CD4-positive, alpha-beta T cell (primary cell): Measurements from ENCODE around the gene EMILIN1. TPM values are rescaled to one million over a fixed set of nuclear protein-coding genes. Genes with fewer than 3 reads are reported as not detected.

Source experiments
- ATAC-seq: fragments of 200-7000 bp; cut with Tn5 transposase; one replicate; pipeline ENCODE4 v1.10.0; 2022; ENCODE audit warnings: mild to moderate bottlenecking; ENCODE audit not compliant: poor library complexity
- CTCF ChIA-PET: fragments of 350-600 bp; sonication (Branson Sonifier 250); formaldehyde crosslinking; loops from one replicate; lab custom pipeline; 2021; ENCODE audit warnings: antibody characterized with exemption, inconsistent platforms; lab: Charles Lee
- POLR2A ChIA-PET: fragments of 350-600 bp; sonication (Branson Sonifier 250); formaldehyde crosslinking; loops from one replicate; lab custom pipeline; 2021; ENCODE audit warnings: antibody characterized with exemption, inconsistent platforms; lab: Charles Lee
- DNase-seq, 14 experiments: peaks; one replicate each; pipeline ENCODE4 v3.0.0-alpha.2; 2013 to 2020; ENCODE audit warnings: mixed read lengths in 2 of 14
- H3K27ac ChIP-seq, 2 donors: one replicate each; pipeline versions ENCODE4 v1.5.1 to v1.7.0; 2013; ENCODE audit warnings: low read length in 2 of 2, low read depth in 1 of 2, mild to moderate bottlenecking in 1 of 2
- H3K27me3 ChIP-seq, 2 experiments: 1 replicate in 1 of 2; 2 replicates in 1 of 2; pipeline versions ENCODE4 v1.6.1 to v1.7.0; 2013; ENCODE audit warnings: low read length in 2 of 2, control low read depth in 1 of 2, mild to moderate bottlenecking in 1 of 2, moderate library complexity in 1 of 2; ENCODE audit not compliant: insufficient read depth in 2 of 2, control insufficient read depth in 1 of 2
- H3K36me3 ChIP-seq: one replicate; pipeline ENCODE4 v1.6.1; 2013; ENCODE audit warnings: low read length, control low read depth; ENCODE audit not compliant: insufficient read depth
- H3K4me1 ChIP-seq: one replicate; pipeline ENCODE4 v1.6.1; 2013; ENCODE audit warnings: low read length, control low read depth; ENCODE audit not compliant: insufficient read depth
- H3K4me3 ChIP-seq: one replicate; pipeline ENCODE4 v1.5.1; 2013; ENCODE audit warnings: mild to moderate bottlenecking, low read length, moderate library complexity
- H3K9me3 ChIP-seq, 2 experiments: 1 replicate in 1 of 2; 2 replicates in 1 of 2; pipeline versions ENCODE4 v1.6.1 to v1.7.0; 2013; ENCODE audit warnings: low read length in 2 of 2, mild to moderate bottlenecking in 2 of 2, control low read depth in 1 of 2, moderate library complexity in 1 of 2; ENCODE audit not compliant: control insufficient read depth in 1 of 2, insufficient read depth in 1 of 2
- H3K27ac Mint-ChIP-seq: one replicate; pipeline ENCODE4 v1.8.0; 2020; ENCODE audit warnings: mixed read lengths
- H3K27me3 Mint-ChIP-seq: one replicate; pipeline ENCODE4 v1.8.0; 2021; ENCODE audit warnings: mixed read lengths
- H3K36me3 Mint-ChIP-seq: one replicate; pipeline ENCODE4 v1.8.0; 2021; ENCODE audit warnings: low read depth, mixed read lengths
- H3K4me1 Mint-ChIP-seq: one replicate; pipeline ENCODE4 v1.8.0; 2021; ENCODE audit warnings: low read depth, mixed read lengths
- H3K4me3 Mint-ChIP-seq: one replicate; pipeline ENCODE4 v1.8.0; 2020; ENCODE audit warnings: mild to moderate bottlenecking, mixed read lengths
- H3K9me3 Mint-ChIP-seq: one replicate; pipeline ENCODE4 v1.8.0; 2020; ENCODE audit warnings: mixed read lengths
- CTCF ChIP-seq: fragments of 200-600 bp; IDR thresholded peaks from one replicate; pipeline ENCODE4 v1.8.0; 2022; ENCODE audit warnings: antibody characterized with exemption, mild to moderate bottlenecking
- intact Hi-C, 2 experiments: fragments of 100-400 bp; cut with DNase I in 1 of 2; cut with micrococcal nuclease in 1 of 2; formaldehyde crosslinking; loops; one replicate each; pipeline versions ENCODE4 v1.15.1 to v1.9.0; 2023 to 2025; cut with DNase I, micrococcal nuclease
- total RNA-seq, 174 experiments: library from RNA in 2 of 174; stranded (reverse) in 2 of 174; gene quantifications; one replicate each; pipeline ENCODE4 v1.2.3 and lab custom pipeline; 2021 to 2026

EMILIN1 gene
- total RNA-seq, 2 experiments from 2014 or later: 0.14 to 0.25 TPM

- CTCF ChIA-PET: no interaction called here
- TF ChIP-seq CTCF: no peak
- Mint-ChIP-seq H3K4me3 (no peak overlapping the region), H3K27me3 (no peaks in the 10 kb centered on the region), H3K27ac (no peak overlapping the region), H3K9me3 (no peaks in the 10 kb centered on the region), H3K36me3 (no peaks in the 10 kb centered on the region), H3K4me1 (peaks cover 16% of the 10 kb centered on the region)
- intact Hi-C loops: no loop called here
- Histone ChIP-seq H3K27me3 (no peaks in the 10 kb centered on the region), H3K36me3 (no peaks in the 10 kb centered on the region), H3K27ac (no peak overlapping the region), H3K9me3 (no peaks in the 10 kb centered on the region), H3K4me3 (no peak overlapping the region), H3K4me1 (peaks cover 20% of the 10 kb centered on the region)
- DNase-seq: no peak
- no peak for ATAC-seq
- POLR2A ChIA-PET: no interaction called here
Observed at GRCh38 chr2:27092696-27093429, 14.4 kb downstream of the EMILIN1 start.

- peaks cover 16% of the 10 kb centered on the region for H3K4me1 Mint-ChIP-seq
- CTCF ChIA-PET: interaction anchor here (1.0 kb wide), 1 partner anchor 186 kb away, joined by 7 read pairs; no protein-coding TSS in a partner anchor
- no peak overlapping the region for H3K27ac ChIP-seq
- TF ChIP-seq CTCF: no peak
- H3K9me3 ChIP-seq: no peaks in the 10 kb centered on the region
- peaks cover 2% of the 10 kb centered on the region for H3K36me3 Mint-ChIP-seq
- no peaks in the 10 kb centered on the region for H3K27me3 ChIP-seq
- POLR2A ChIA-PET: no interaction called here
- H3K4me1 ChIP-seq: peaks cover 14% of the 10 kb centered on the region
- no peaks in the 10 kb centered on the region for H3K9me3 Mint-ChIP-seq
- H3K36me3 ChIP-seq: no peaks in the 10 kb centered on the region
- H3K27me3 Mint-ChIP-seq: no peaks in the 10 kb centered on the region
- no peak overlapping the region for H3K4me3 Mint-ChIP-seq
- no peak for ATAC-seq
- intact Hi-C loops: no loop called here
- no peak overlapping the region for H3K27ac Mint-ChIP-seq
- no peak for DNase-seq
- H3K4me3 ChIP-seq: no peak overlapping the region
Observed at GRCh38 chr2:27093430-27094352, 15.3 kb downstream of the EMILIN1 start.

- ATAC-seq (no peak), DNase-seq (no peak)
- H3K9me3 ChIP-seq: no peaks in the 10 kb centered on the region
- no peak overlapping the region for H3K4me3 ChIP-seq
- no peak for TF ChIP-seq CTCF
- no peaks in the 10 kb centered on the region for H3K27me3 Mint-ChIP-seq
- ChIA-PET CTCF (interaction anchor here (1.0 kb wide), 1 partner anchor 185 kb away, joined by 7 read pairs; no protein-coding TSS in a partner anchor), POLR2A (no interaction called here)
- intact Hi-C loops: no loop called here
- no peak overlapping the region for H3K27ac ChIP-seq
- no peak overlapping the region for H3K27ac Mint-ChIP-seq
- H3K27me3 ChIP-seq: no peaks in the 10 kb centered on the region
- no peaks in the 10 kb centered on the region for H3K36me3 ChIP-seq
- H3K4me3 Mint-ChIP-seq: no peak overlapping the region
- H3K9me3 Mint-ChIP-seq: no peaks in the 10 kb centered on the region
- peaks cover 7% of the 10 kb centered on the region for H3K36me3 Mint-ChIP-seq
- H3K4me1 Mint-ChIP-seq: peaks cover 16% of the 10 kb centered on the region
- peaks cover 9% of the 10 kb centered on the region for H3K4me1 ChIP-seq
Observed at GRCh38 chr2:27094353-27094984, 16.1 kb downstream of the EMILIN1 start.
